IMR-90 (cell line): Measurements from ENCODE around the gene GLO1. TPM values are rescaled to one million over a fixed set of nuclear protein-coding genes. Genes with fewer than 3 reads are reported as not detected.

Experiments
- ATAC-seq: fragments of 200-7000 bp; cut with Tn5 transposase; 2 replicates; pipeline ENCODE4 v1.9.1; 2020; ENCODE audit warnings: low read depth, mild to moderate bottlenecking, moderate library complexity
- BruUV-seq: library from RNA; stranded (reverse); fragments of 400-500 nt; replicated peaks from 2 replicates; lab custom pipeline; 2021; lab: Mats Ljungman, UMichigan
- CTCF ChIA-PET: fragments of 300-600 bp; formaldehyde crosslinking; extraction: SDS; loops from one replicate; lab custom pipeline; 2021; ENCODE audit warnings: antibody characterized with exemption; lab: Yijun Ruan, JAX
- POLR2A ChIA-PET: fragments of 300-600 bp; sonication (Branson Sonifier 250); formaldehyde crosslinking; loops from one replicate; lab custom pipeline; 2022; ENCODE audit warnings: antibody characterized with exemption; ENCODE audit not compliant: unreplicated experiment; lab: Charles Lee
- DNase-seq: peaks from one replicate; pipeline ENCODE4 v3.0.0; 2013
- H2AFZ ChIP-seq: replicated peaks from 2 replicates; pipeline ENCODE3; 2013; ENCODE audit warnings: low read length, mild to moderate bottlenecking; ENCODE audit not compliant: poor library complexity
- H2AK5ac ChIP-seq: 2 replicates; pipeline ENCODE4 v1.6.1; 2013; ENCODE audit warnings: low read depth, low read length, inconsistent platforms
- H2AK9ac ChIP-seq: replicated peaks from 2 replicates; pipeline ENCODE3; 2013; ENCODE audit warnings: mild to moderate bottlenecking, low read depth, low read length, moderate library complexity; ENCODE audit not compliant: poor library complexity
- H2BK120ac ChIP-seq: 2 replicates; pipeline ENCODE4 v1.6.1; 2013; ENCODE audit warnings: low read depth, low read length, inconsistent platforms
- H2BK15ac ChIP-seq: 3 replicates; pipeline ENCODE4 v1.6.1; 2013; ENCODE audit warnings: low read depth, low read length, inconsistent platforms
- H2BK20ac ChIP-seq: 2 replicates; pipeline ENCODE4 v1.6.1; 2013; ENCODE audit warnings: low read depth, mild to moderate bottlenecking, inconsistent platforms, low read length, moderate library complexity
- H2BK5ac ChIP-seq: 2 replicates; pipeline ENCODE4 v1.6.1; 2013; ENCODE audit warnings: mild to moderate bottlenecking, low read depth, low read length, inconsistent platforms; ENCODE audit not compliant: poor library complexity, severe bottlenecking
- H3K14ac ChIP-seq: replicated peaks from 2 replicates; pipeline ENCODE4 v1.6.1; 2013; ENCODE audit warnings: low read depth, low read length, inconsistent platforms
- H3K18ac ChIP-seq: 2 replicates; pipeline ENCODE4 v1.6.1; 2013; ENCODE audit warnings: low read depth, low read length, control low read depth
- H3K23ac ChIP-seq: 2 replicates; pipeline ENCODE4 v1.6.1; 2013; ENCODE audit warnings: low read depth, low read length, inconsistent platforms
- H3K27ac ChIP-seq: 2 replicates; pipeline ENCODE4 v1.5.1; 2013; ENCODE audit warnings: mild to moderate bottlenecking, control low read depth, low read length; ENCODE audit not compliant: insufficient read depth
- H3K27me3 ChIP-seq: 2 replicates; pipeline ENCODE4 v1.6.1; 2013; ENCODE audit warnings: low read length; ENCODE audit not compliant: control insufficient read depth, insufficient read depth
- H3K36me3 ChIP-seq: 2 replicates; pipeline ENCODE4 v1.6.1; 2013; ENCODE audit warnings: low read length, mixed read lengths; ENCODE audit not compliant: control insufficient read depth, insufficient read depth
- H3K4ac ChIP-seq: 2 replicates; pipeline ENCODE4 v1.6.1; 2013; ENCODE audit warnings: low read depth, low read length, inconsistent platforms
- H3K4me1 ChIP-seq: 2 replicates; pipeline ENCODE4 v1.6.1; 2013; ENCODE audit warnings: low read length, mixed read lengths; ENCODE audit not compliant: control insufficient read depth, insufficient read depth
- H3K4me2 ChIP-seq: 2 replicates; pipeline ENCODE4 v1.6.1; 2013; ENCODE audit warnings: low read depth, mild to moderate bottlenecking, control low read depth, low read length, moderate library complexity
- H3K4me3 ChIP-seq: 2 replicates; pipeline ENCODE4 v1.5.1; 2013; ENCODE audit warnings: low read depth, mild to moderate bottlenecking, control low read depth, low read length, moderate library complexity; ENCODE audit not compliant: insufficient read depth
- H3K56ac ChIP-seq: 2 replicates; pipeline ENCODE4 v1.6.1; 2013; ENCODE audit warnings: low read length, inconsistent platforms; ENCODE audit not compliant: insufficient read depth; ENCODE audit errors: extremely low read depth
- H3K79me1 ChIP-seq, 2 experiments: 2 replicates each; pipeline ENCODE4 v1.6.1; 2013; ENCODE audit warnings: low read length in 2 of 2, inconsistent platforms in 1 of 2, low read depth in 1 of 2
- H3K9ac ChIP-seq: 2 replicates; pipeline ENCODE4 v1.6.1; 2013; ENCODE audit warnings: low read depth, low read length, control low read depth
- H3K9me1 ChIP-seq: 2 replicates; pipeline ENCODE4 v1.6.1; 2013; ENCODE audit warnings: low read length, inconsistent platforms; ENCODE audit not compliant: insufficient read depth
- H3K9me3 ChIP-seq: 2 replicates; pipeline ENCODE4 v1.6.1; 2013; ENCODE audit warnings: low read length; ENCODE audit not compliant: control insufficient read depth, insufficient read depth
- H4K20me1 ChIP-seq: 2 replicates; pipeline ENCODE4 v1.6.1; 2013; ENCODE audit warnings: low read length, inconsistent platforms; ENCODE audit not compliant: insufficient read depth
- H4K5ac ChIP-seq: 2 replicates; pipeline ENCODE4 v1.6.1; 2013; ENCODE audit warnings: mild to moderate bottlenecking, low read depth, low read length, control low read depth
- H4K8ac ChIP-seq, 2 experiments: 2 replicates each; pipeline ENCODE4 v1.6.1; 2013; ENCODE audit warnings: low read depth in 2 of 2, low read length in 2 of 2, control low read depth in 1 of 2, inconsistent platforms in 1 of 2
- H4K91ac ChIP-seq: 2 replicates; pipeline ENCODE4 v1.6.1; 2013; ENCODE audit warnings: low read depth, low read length, inconsistent platforms; ENCODE audit not compliant: insufficient read depth
- BHLHE40 ChIP-seq: fragments of 150-350 bp; IDR thresholded peaks from 2 replicates; pipeline ENCODE4 v1.6.1; 2016; ENCODE audit warnings: mild to moderate bottlenecking, low read depth, low read length
- CHD1 ChIP-seq: IDR thresholded peaks from 2 replicates; pipeline ENCODE4 v1.6.1; 2012; ENCODE audit warnings: low read depth, low read length, improper control_type of control experiment
- FOS ChIP-seq: fragments of 150-350 bp; IDR thresholded peaks from 2 replicates; pipeline ENCODE4 v1.6.1; 2016; ENCODE audit warnings: low read depth, low read length
- MAFK ChIP-seq: IDR thresholded peaks from 2 replicates; pipeline ENCODE4 v1.6.1; 2012; ENCODE audit warnings: low read depth, low read length, improper control_type of control experiment
- POLR2A ChIP-seq: IDR thresholded peaks from 2 replicates; pipeline ENCODE4 v1.6.1; 2012; ENCODE audit warnings: mild to moderate bottlenecking, low read depth, low read length
- RAD21 ChIP-seq: IDR thresholded peaks from 2 replicates; pipeline ENCODE4 v1.6.1; 2012; ENCODE audit warnings: low read length, improper control_type of control experiment
- RCOR1 ChIP-seq: IDR thresholded peaks from 2 replicates; pipeline ENCODE4 v1.6.1; 2012; ENCODE audit warnings: mild to moderate bottlenecking, low read length, improper control_type of control experiment; ENCODE audit not compliant: insufficient replicate concordance
- RFX5 ChIP-seq: IDR thresholded peaks from 2 replicates; pipeline ENCODE4 v1.8.0; 2012; ENCODE audit warnings: low read depth, mild to moderate bottlenecking, low read length, moderate library complexity
- WGBS, 2 experiments: methylation state at CpG; one replicate each; pipeline versions ENCODE4 v1.1.5 to v1.1.7; 2013; ENCODE audit warnings: missing lambda C conversion rate in 2 of 2; ENCODE audit not compliant: insufficient read length in 1 of 2; ENCODE audit errors: extremely low coverage in 2 of 2; 5-methylcytosine and 5-hydroxymethylcytosine counted together
- dilution Hi-C: fragments of 300-500 bp; cut with HindIII; formaldehyde crosslinking; loops from one replicate; pipeline ENCODE4 v1.14.3; 2018; ENCODE audit warnings: low sequenced_read_pairs; ENCODE audit not compliant: unreplicated experiment
- in situ Hi-C: fragments of 300-500 bp; cut with MboI; formaldehyde crosslinking; loops from 3 replicates; pipeline ENCODE4 v1.14.3; 2019; ENCODE audit warnings: low sequenced_read_pairs, inconsistent platforms, mixed read lengths
- intact Hi-C: fragments of 100-400 bp; cut with micrococcal nuclease; formaldehyde crosslinking; loops from 2 replicates; pipeline ENCODE4 v1.10.0; 2022
- polyA plus RNA-seq, 3 experiments: library from polyadenylated mRNA; depleted of rRNA; stranded (reverse); fragments of >200 nt; gene quantifications; 2 replicates each; pipeline ENCODE4 v1.2.3, GENCODE V29; 2012; ENCODE audit warnings: low replicate concordance in 1 of 3
- total RNA-seq: library from RNA; depleted of rRNA; stranded (reverse); fragments of >200 nt; gene quantifications from 2 replicates; pipeline ENCODE4 v1.2.3, GENCODE V29; 2012
- TF ChIP-seq, protein P1 (sequence below): fragments of 150-350 bp; IDR thresholded peaks from 2 replicates; pipeline ENCODE4 v1.6.1; 2016; ENCODE audit warnings: low read depth, mild to moderate bottlenecking, low read length, moderate library complexity, borderline replicate concordance

The GLO1 gene
- total and polyA plus RNA-seq, 2 of the 4 experiments (the other 2 are of a cell fraction): 65.1 to 111 TPM

GRCh38 chr6:38725414-38726183 lies 22.7 kb upstream of the GLO1 start:
- H2AK5ac ChIP-seq: no peak overlapping the region
- CTCF ChIA-PET: no interaction called here
- no peaks in the 10 kb centered on the region for H3K9me3 ChIP-seq
- H3K36me3 ChIP-seq: no peaks in the 10 kb centered on the region
- no peak overlapping the region for H3K4me2 ChIP-seq
- DNase-seq (no peak), ATAC-seq (no peak)
- in situ Hi-C loops: no loop called here
- TF ChIP-seq BHLHE40 (no peak), POLR2A (no peak), RAD21 (no peak), CHD1 (no peak), MAFK (no peak), RFX5 (no peak), FOS (no peak), RCOR1 (no peak)
- TF ChIP-seq, protein P1, sequence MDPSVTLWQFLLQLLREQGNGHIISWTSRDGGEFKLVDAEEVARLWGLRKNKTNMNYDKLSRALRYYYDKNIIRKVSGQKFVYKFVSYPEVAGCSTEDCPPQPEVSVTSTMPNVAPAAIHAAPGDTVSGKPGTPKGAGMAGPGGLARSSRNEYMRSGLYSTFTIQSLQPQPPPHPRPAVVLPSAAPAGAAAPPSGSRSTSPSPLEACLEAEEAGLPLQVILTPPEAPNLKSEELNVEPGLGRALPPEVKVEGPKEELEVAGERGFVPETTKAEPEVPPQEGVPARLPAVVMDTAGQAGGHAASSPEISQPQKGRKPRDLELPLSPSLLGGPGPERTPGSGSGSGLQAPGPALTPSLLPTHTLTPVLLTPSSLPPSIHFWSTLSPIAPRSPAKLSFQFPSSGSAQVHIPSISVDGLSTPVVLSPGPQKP: no peak
- no peak overlapping the region for H3K27ac ChIP-seq
- no peak overlapping the region for H2BK20ac ChIP-seq
- H3K9me1 ChIP-seq: no peaks in the 10 kb centered on the region
- H2BK5ac ChIP-seq: no peak overlapping the region
- H3K56ac ChIP-seq: no peak overlapping the region
- dilution Hi-C loops: no loop called here
- no peak overlapping the region for H3K9ac ChIP-seq
- POLR2A ChIA-PET: no interaction called here
- no peak overlapping the region for H3K18ac ChIP-seq
- no peak overlapping the region for H4K8ac ChIP-seq
- H3K4me1 ChIP-seq: no peaks in the 10 kb centered on the region
- no peak overlapping the region for H2AFZ ChIP-seq
- H3K4me3 ChIP-seq: no peak overlapping the region
- BruUV-seq: no TSS peak
- H3K27me3 ChIP-seq: no peaks in the 10 kb centered on the region; the same call in none of the 2 replicates
- H4K20me1 ChIP-seq: no peaks in the 10 kb centered on the region
- H3K79me1 ChIP-seq: no peaks in the 10 kb centered on the region
- no peak overlapping the region for H2BK120ac ChIP-seq
- no peak overlapping the region for H4K91ac ChIP-seq
- no peak overlapping the region for H3K4ac ChIP-seq
- H3K14ac ChIP-seq: no peak overlapping the region
- no peak overlapping the region for H3K23ac ChIP-seq
- H4K5ac ChIP-seq: no peak overlapping the region
- H2BK15ac ChIP-seq: no peak overlapping the region
- 43% methylated on average over 2 of the region's 4 CpGs; no CpG with 5 or more reads in 1 of the 2 experiments for WGBS, 2 experiments
- H2AK9ac ChIP-seq: no peak overlapping the region
- intact Hi-C loops: no loop called here
